ENCODE measurements around the gene PADI2.

Gene PADI2

DNA sequence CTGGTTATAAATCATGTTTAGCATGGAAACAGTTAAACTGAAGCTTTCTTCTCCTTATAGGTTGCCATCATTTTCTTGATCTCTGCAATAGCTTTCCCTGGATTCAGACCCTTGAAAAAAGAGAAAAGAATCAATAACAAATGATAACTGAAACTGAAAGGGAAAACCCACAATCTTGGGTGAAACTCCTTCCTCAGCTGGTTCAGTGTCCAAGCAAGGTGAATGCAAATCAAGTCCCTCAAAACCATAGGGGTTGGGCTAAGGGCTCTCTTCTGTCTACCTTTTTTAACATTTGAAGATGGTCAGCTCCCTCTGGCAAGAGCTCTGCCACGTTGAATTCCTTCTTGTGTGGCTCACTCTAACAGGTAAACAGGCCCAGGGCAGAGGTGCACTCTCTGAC lies 100.4 kb downstream of the PADI2 start:
- DNase-seq (ENCODE audit: low spot score) = no peak

GRCh38 chr1:17017435-17017834 lies 101.8 kb downstream of the PADI2 start:
- no peak for DNase-seq (ENCODE audit: low spot score)

Data from hematopoietic multipotent progenitor cell treated with erythropoietin and hydrocortisone succinate and interleukin-3 and kit ligand, for 15 days (in vitro differentiated cells).